Neutrophil (primary cell): Measurements from ENCODE around the gene EGLN1.
A peak's percentile ranks its signal among the peaks of the same experiment; 100 is the strongest.
"Not testable (repeated sequence)": the region's sequence is repeated elsewhere in the genome, so short reads cannot be mapped to it uniquely, and the experiment has no call there.

Source experiments
- H3K27ac ChIP-seq: fragments of 200-600 bp; sonication (generic); 2 replicates; pipeline ENCODE4 v1.5.1; 2016; ENCODE audit warnings: mild to moderate bottlenecking, moderate library complexity
- H3K27me3 ChIP-seq: fragments of 200-600 bp; sonication (generic); 2 replicates; pipeline ENCODE4 v1.6.0; 2016; ENCODE audit warnings: mild to moderate bottlenecking
- H3K36me3 ChIP-seq: fragments of 200-600 bp; sonication (generic); 2 replicates; pipeline ENCODE4 v1.5.1; 2017
- H3K4me1 ChIP-seq, 2 experiments: fragments of 200-600 bp in 1 of 2; sonication (generic) in 1 of 2; 1 replicate in 1 of 2; 2 replicates in 1 of 2; pipeline versions ENCODE4 v1.5.1 to v1.6.1; 2013 to 2016; ENCODE audit warnings: low read depth in 1 of 2, low read length in 1 of 2, mild to moderate bottlenecking in 1 of 2, moderate library complexity in 1 of 2; ENCODE audit not compliant: control insufficient read depth in 1 of 2, insufficient read depth in 1 of 2
- H3K4me3 ChIP-seq, 2 experiments: fragments of 200-600 bp in 1 of 2; sonication (generic) in 1 of 2; 1 replicate in 1 of 2; 2 replicates in 1 of 2; pipeline ENCODE4 v1.5.1; 2013 to 2016; ENCODE audit warnings: low read depth in 1 of 2, low read length in 1 of 2, mild to moderate bottlenecking in 1 of 2, moderate library complexity in 1 of 2
- H3K9me3 ChIP-seq: fragments of 200-600 bp; sonication (generic); 2 replicates; pipeline ENCODE4 v1.5.1; 2016
- TF ChIP-seq, protein P1 (sequence below): fragments of 200-600 bp; sonication (generic); IDR thresholded peaks from 2 replicates; pipeline ENCODE4 v1.5.1; 2016; ENCODE audit warnings: antibody characterized with exemption

Gene EGLN1

DNA sequence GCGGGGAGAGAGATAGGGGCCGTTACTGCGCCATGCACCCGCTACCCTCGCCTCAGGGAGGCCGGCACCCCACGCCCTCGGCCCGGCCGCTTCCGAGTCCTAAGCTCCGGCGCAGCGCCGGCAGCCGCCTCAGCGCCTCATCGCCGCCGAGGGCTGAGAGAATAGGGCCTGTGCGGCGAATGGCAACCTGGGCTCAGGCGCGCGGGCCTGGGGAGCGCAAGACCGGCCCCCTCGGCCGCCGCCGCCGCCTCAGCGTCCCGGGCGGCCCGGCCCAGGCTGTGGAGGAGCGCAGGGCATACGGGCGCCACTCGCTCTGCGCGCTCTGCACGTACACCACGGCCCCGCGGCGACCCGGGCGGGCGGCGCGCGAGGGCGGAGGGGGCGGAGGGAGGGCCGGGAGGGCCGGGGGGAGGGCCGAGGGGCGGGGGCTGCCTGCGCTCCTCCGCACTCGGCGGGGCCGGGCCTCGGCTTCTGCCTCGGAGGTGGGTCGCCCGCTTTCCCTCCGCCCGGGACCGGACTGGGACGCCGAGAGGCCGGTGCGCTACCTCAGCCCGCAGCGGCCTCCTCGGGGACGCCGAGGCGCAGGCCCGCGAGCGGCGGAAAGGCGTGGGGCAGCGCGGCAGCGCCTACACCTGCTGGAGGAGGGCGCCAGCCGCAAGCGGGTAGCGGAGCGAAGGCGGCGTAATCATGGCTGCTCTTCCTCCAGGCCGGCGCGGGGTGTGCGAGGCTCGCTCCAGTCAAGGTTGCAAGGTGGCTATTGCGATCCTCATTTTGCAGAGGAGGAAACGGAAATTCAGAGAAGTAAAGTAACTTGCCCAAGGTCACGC, at the start of gene EGLN1:
TSS of gene EGLN1 (minus strand) at position 317 of the 827 bp plus-strand sequence. CDS start 399 bp downstream, outside the sequence.
- peak within 1 kb of the TSS; percentile 92 for H3K27ac ChIP-seq
- H3K36me3 ChIP-seq, result no peaks in the 10 kb centered on the region
- H3K4me3 ChIP-seq, result peak within 1 kb of the TSS; percentile 78 to 83
- H3K27me3 ChIP-seq, result peaks cover 38% of the 10 kb centered on the region
- H3K4me1 ChIP-seq, result peaks cover 23 to 34% of the 10 kb centered on the region in 2 experiments
- TF ChIP-seq, protein P1, sequence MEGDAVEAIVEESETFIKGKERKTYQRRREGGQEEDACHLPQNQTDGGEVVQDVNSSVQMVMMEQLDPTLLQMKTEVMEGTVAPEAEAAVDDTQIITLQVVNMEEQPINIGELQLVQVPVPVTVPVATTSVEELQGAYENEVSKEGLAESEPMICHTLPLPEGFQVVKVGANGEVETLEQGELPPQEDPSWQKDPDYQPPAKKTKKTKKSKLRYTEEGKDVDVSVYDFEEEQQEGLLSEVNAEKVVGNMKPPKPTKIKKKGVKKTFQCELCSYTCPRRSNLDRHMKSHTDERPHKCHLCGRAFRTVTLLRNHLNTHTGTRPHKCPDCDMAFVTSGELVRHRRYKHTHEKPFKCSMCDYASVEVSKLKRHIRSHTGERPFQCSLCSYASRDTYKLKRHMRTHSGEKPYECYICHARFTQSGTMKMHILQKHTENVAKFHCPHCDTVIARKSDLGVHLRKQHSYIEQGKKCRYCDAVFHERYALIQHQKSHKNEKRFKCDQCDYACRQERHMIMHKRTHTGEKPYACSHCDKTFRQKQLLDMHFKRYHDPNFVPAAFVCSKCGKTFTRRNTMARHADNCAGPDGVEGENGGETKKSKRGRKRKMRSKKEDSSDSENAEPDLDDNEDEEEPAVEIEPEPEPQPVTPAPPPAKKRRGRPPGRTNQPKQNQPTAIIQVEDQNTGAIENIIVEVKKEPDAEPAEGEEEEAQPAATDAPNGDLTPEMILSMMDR, result peak; percentile 74
- H3K9me3 ChIP-seq, result no peaks in the 10 kb centered on the region

DNA sequence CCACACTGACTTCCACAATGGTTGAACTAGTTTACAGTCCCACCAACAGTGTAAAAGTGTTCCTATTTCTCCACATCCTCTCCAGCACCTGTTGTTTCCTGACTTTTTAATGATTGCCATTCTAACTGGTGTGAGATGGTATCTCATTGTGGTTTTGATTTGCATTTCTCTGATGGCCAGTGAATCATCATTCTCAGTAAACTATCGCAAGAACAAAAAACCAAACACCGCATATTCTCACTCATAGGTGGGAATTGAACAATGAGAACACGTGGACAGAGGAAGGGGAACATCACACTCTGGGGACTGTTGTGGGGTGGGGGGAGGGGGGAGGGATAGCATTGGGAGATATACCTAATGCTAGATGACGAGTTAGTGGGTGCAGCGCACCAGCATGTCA, 49.4 kb upstream of the EGLN1 start:
- H3K27me3 ChIP-seq, result peaks cover 86% of the 10 kb centered on the region
- H3K4me3 ChIP-seq, H3K9me3 ChIP-seq, H3K27ac ChIP-seq, H3K4me1 ChIP-seq, H3K36me3 ChIP-seq: not testable (repeated sequence)

DNA sequence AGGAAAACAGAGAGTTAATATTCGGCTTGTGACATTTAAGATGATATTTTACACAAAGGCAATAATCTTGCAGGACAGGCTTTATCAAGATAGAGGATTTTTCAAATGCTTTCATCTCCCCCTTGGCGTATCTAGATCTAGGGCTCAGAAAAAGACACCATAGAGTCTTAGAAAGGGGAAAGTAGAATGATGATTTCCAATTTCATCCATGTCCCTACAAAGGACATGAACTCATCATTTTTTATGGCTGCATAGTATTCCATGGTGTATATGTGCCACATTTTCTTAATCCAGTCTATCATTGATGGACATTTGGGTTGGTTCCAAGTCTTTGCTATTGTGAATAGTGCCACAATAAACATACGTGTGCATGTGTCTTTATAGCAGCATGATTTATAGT, 48.9 kb upstream of the EGLN1 start:
- H3K4me3 ChIP-seq, H3K9me3 ChIP-seq, H3K27ac ChIP-seq, H3K4me1 ChIP-seq, H3K36me3 ChIP-seq: not testable (repeated sequence)
- peaks cover 86% of the 10 kb centered on the region for H3K27me3 ChIP-seq

DNA sequence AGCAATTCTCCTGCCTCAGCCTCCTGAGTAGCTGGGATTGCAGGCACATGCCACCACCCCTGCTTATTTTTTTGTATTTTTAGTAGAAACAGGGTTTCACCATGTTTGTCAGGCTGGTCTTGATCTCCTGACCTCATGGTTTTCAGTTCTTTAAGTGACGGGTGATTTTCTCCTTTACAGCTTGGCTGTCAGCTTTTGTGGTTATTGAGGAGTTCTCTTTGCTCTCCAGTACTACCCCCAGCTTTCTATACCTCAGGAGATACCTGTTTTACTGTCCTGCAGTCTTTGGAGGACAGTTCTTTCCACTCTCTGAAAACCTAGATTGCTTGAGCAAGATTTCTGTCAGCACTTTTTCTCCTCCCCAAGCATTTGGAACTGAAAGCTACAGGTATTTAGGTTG, 45.9 kb upstream of the EGLN1 start:
- Histone ChIP-seq H3K4me1 (no peaks in the 10 kb centered on the region), H3K4me3 (no peak overlapping the region), H3K9me3 (no peaks in the 10 kb centered on the region), H3K36me3 (no peaks in the 10 kb centered on the region), H3K27me3 (peaks cover 92% of the 10 kb centered on the region), H3K27ac (no peak overlapping the region)
- TF ChIP-seq, protein P1, result no peak

DNA sequence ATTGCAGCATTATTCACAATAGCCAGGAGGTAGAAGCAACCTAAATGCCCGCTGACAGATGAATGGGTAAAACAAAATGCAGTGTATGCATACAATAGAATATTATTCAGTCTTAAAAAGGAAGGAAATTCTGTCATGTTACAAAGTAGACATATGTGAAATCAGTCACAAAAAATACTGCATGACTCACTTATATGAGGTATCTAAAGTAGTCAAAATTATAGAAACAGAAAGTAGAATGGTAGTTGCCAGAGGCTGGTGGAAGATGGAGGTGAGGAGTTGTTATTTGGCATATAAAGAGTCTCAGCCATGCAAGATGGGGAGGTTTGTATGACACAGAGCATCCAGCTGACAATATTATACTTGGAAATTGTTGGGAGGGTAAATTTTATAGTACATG, 43.0 kb upstream of the EGLN1 start:
- peaks cover 91% of the 10 kb centered on the region for H3K27me3 ChIP-seq
- TF ChIP-seq, protein P1, result no peak
- H3K9me3 ChIP-seq, result no peaks in the 10 kb centered on the region
- no peaks in the 10 kb centered on the region for H3K36me3 ChIP-seq
- no peak overlapping the region for H3K4me3 ChIP-seq
- peaks cover 9 to 11% of the 10 kb centered on the region in 2 experiments for H3K4me1 ChIP-seq
- H3K27ac ChIP-seq, result no peak overlapping the region

DNA sequence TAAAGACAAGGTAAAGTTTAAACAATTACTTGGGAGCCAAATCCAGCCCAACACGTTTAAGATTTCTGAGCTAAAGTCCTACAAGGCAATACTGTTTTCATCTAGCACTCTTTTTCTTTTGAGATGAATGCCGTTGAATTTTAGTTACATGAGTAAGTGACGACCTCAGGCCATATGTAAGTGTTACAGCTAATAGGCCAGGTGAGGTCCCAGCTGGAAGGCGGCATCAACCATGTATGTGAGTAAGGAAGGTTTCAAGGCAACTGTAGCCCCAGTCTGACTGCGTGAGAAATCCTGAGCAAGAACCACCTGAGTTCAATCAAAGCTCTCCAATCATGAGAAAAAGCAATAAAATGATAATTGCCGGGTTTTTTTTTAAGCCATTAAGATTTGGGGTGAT, 41.5 kb upstream of the EGLN1 start:
- Histone ChIP-seq H3K4me3 (no peak overlapping the region), H3K4me1 (peaks cover 12% of the 10 kb centered on the region in 2 experiments), H3K9me3 (no peaks in the 10 kb centered on the region), H3K27ac (no peak overlapping the region), H3K36me3 (no peaks in the 10 kb centered on the region), H3K27me3 (peaks cover 90% of the 10 kb centered on the region)
- TF ChIP-seq, protein P1, result no peak
